K562 (cell line): Measurements from ENCODE around the gene GAL3ST3. TPM values are rescaled to one million over a fixed set of nuclear protein-coding genes. Genes with fewer than 3 reads are reported as not detected.

Experiments
- ATAC-seq: fragments of 200-7000 bp; cut with Tn5 transposase; 3 replicates; pipeline ENCODE4 v1.9.1; 2020; ENCODE audit warnings: moderate library complexity
- BruUV-seq: library from RNA; stranded (reverse); fragments of 400-500 nt; replicated peaks from 2 replicates; lab custom pipeline; 2021; lab: Mats Ljungman, UMichigan
- CTCF ChIA-PET: fragments of 300-600 bp; formaldehyde crosslinking; extraction: SDS; loops from one replicate; lab custom pipeline; 2021; ENCODE audit warnings: low intra/inter-chr PET ratio; lab: Yijun Ruan, JAX
- POLR2A ChIA-PET: fragments of 300-600, 350-650 bp; sonication (Branson Sonifier 250); formaldehyde crosslinking; extraction: SDS; loops from one replicate; lab custom pipeline; 2021; ENCODE audit warnings: antibody characterized with exemption, inconsistent platforms; lab: Yijun Ruan, JAX
- DNase-seq, 4 experiments: peaks; one replicate each; pipeline versions ENCODE4 v3.0.0 to v3.0.0-alpha.2; 2011 to 2018; ENCODE audit warnings: low spot score in 3 of 4, mixed read lengths in 3 of 4; ENCODE audit errors: extremely low read depth in 1 of 4
- FAIRE-seq: peaks from 2 replicates; lab custom pipeline; 2011; peaks lifted over from hg19 to GRCh38; lab: Jason Lieb, UNC
- H2AFZ ChIP-seq: 2 replicates; pipeline ENCODE4 v1.6.0; 2011; ENCODE audit warnings: low read depth, low read length, control low read depth, inconsistent platforms
- H3K27ac ChIP-seq: fragments of 200-600 bp; 3 replicates; pipeline ENCODE4 v1.8.0; 2011; ENCODE audit warnings: low read depth, mild to moderate bottlenecking, control low read depth, inconsistent platforms, low read length, moderate library complexity, mixed read lengths; ENCODE audit errors: extremely low read depth
- H3K27me3 ChIP-seq, 2 experiments: fragments of 300-600 bp in 1 of 2; 2 replicates in 1 of 2; 3 replicates in 1 of 2; pipeline versions ENCODE4 v1.6.0 to v1.8.0; 2011; ENCODE audit warnings: inconsistent platforms in 2 of 2, low read length in 2 of 2, mild to moderate bottlenecking in 1 of 2, mixed read lengths in 1 of 2, moderate library complexity in 1 of 2; ENCODE audit not compliant: control insufficient read depth in 2 of 2, insufficient read depth in 2 of 2
- H3K36me3 ChIP-seq: fragments of 300-600 bp; 3 replicates; pipeline ENCODE4 v1.8.0; 2011; ENCODE audit warnings: mild to moderate bottlenecking, low read length, inconsistent platforms; ENCODE audit not compliant: control insufficient read depth, insufficient read depth
- H3K4me1 ChIP-seq, 2 experiments: fragments of 200-600 bp in 1 of 2; replicated peaks in 1 of 2; 2 replicates in 1 of 2; 3 replicates in 1 of 2; pipeline versions ENCODE4 v1.5.1 to v1.8.0; 2011; ENCODE audit warnings: inconsistent platforms in 2 of 2, low read length in 2 of 2, mild to moderate bottlenecking in 1 of 2, mixed read lengths in 1 of 2, moderate library complexity in 1 of 2; ENCODE audit not compliant: control insufficient read depth in 2 of 2, insufficient read depth in 2 of 2
- H3K4me2 ChIP-seq: 2 replicates; pipeline ENCODE4 v1.6.1; 2011; ENCODE audit warnings: low read length, control low read depth, inconsistent platforms, mixed read lengths; ENCODE audit not compliant: insufficient read depth
- H3K4me3 ChIP-seq: fragments of 200-600 bp; sonication (generic), shearing (Covaris generic); 2 replicates; pipeline ENCODE4 v1.5.1; 2016; ENCODE audit warnings: control low read depth, inconsistent platforms
- H3K79me2 ChIP-seq: fragments of 200-600 bp; 3 replicates; pipeline ENCODE4 v1.8.0; 2011; ENCODE audit warnings: low read length, inconsistent platforms; ENCODE audit not compliant: control insufficient read depth, insufficient read depth
- H3K9ac ChIP-seq, 2 experiments: 2 replicates each; pipeline versions ENCODE4 v1.6.0 to v1.6.1; 2011; ENCODE audit warnings: low read depth in 2 of 2, low read length in 2 of 2, control low read depth in 1 of 2, inconsistent platforms in 1 of 2, mild to moderate bottlenecking in 1 of 2, mixed read lengths in 1 of 2; ENCODE audit not compliant: insufficient read depth in 1 of 2
- H3K9me1 ChIP-seq: one replicate; pipeline ENCODE4 v1.6.0; 2011; ENCODE audit warnings: inconsistent platforms, mild to moderate bottlenecking, low read length, moderate library complexity; ENCODE audit not compliant: control insufficient read depth, insufficient read depth
- H3K9me3 ChIP-seq: replicated peaks from 2 replicates; pipeline ENCODE4 v1.5.1; 2011; ENCODE audit warnings: low read depth, low read length, inconsistent platforms; ENCODE audit not compliant: control insufficient read depth, insufficient read depth
- H4K20me1 ChIP-seq: replicated peaks from 2 replicates; pipeline ENCODE4 v1.6.1; 2011; ENCODE audit warnings: low read length, inconsistent platforms, mixed read lengths; ENCODE audit not compliant: control insufficient read depth, insufficient read depth
- ADNP ChIP-seq: fragments of 200-800 bp; sonication (Bioruptor generic); IDR thresholded peaks from 2 replicates; pipeline ENCODE4 v1.6.1; 2016; ENCODE audit warnings: missing genetic modification characterization, missing compliant biosample characterization
- AFF4 ChIP-seq: sonication (generic); formaldehyde crosslinking; IDR thresholded peaks from 2 replicates; pipeline ENCODE4 v1.8.0; 2023; ENCODE audit warnings: mild to moderate bottlenecking, missing genetic modification reagents
- CHD1 ChIP-seq: fragments of 200-600 bp; sonication (generic); IDR thresholded peaks from one replicate; pipeline ENCODE4 v1.6.1; 2012; ENCODE audit warnings: mild to moderate bottlenecking, moderate library complexity, low read length, inconsistent platforms
- E2F5 ChIP-seq: sonication (generic); formaldehyde crosslinking; IDR thresholded peaks from 2 replicates; pipeline ENCODE4 v1.8.0; 2022; ENCODE audit warnings: mild to moderate bottlenecking, missing genetic modification reagents
- GTF2E2 ChIP-seq: fragments of 200-800 bp; sonication (Bioruptor generic); IDR thresholded peaks from 2 replicates; pipeline ENCODE4 v1.6.1; 2016; ENCODE audit warnings: missing genetic modification characterization, missing compliant biosample characterization
- HMGXB4 ChIP-seq: sonication (generic); formaldehyde crosslinking; IDR thresholded peaks from 2 replicates; pipeline ENCODE4 v1.8.1; 2023; ENCODE audit warnings: mild to moderate bottlenecking, missing genetic modification reagents
- KAT7 ChIP-seq: sonication (generic); formaldehyde crosslinking; IDR thresholded peaks from 2 replicates; pipeline ENCODE4 v1.8.0; 2022; ENCODE audit warnings: missing genetic modification reagents, mild to moderate bottlenecking, borderline replicate concordance
- MLLT1 ChIP-seq, 2 experiments: fragments of 450-650 bp; IDR thresholded peaks; 2 replicates each; pipeline ENCODE4 v1.6.1; 2016
- MYC ChIP-seq, 2 experiments: fragments of 250-450 bp in 1 of 2; sonication (Bioruptor Pico) in 1 of 2; IDR thresholded peaks; 2 replicates each; pipeline versions ENCODE4 v1.5.1 to v1.6.1; 2012 to 2021; ENCODE audit warnings: low read depth in 2 of 2, borderline replicate concordance in 1 of 2, improper control_type of control experiment in 1 of 2, low read length in 1 of 2, mild to moderate bottlenecking in 1 of 2, moderate library complexity in 1 of 2
- NR2C2 ChIP-seq, 2 experiments: fragments of 200-800 bp in 1 of 2; sonication (Bioruptor generic) in 1 of 2; sonication (generic) in 1 of 2; formaldehyde crosslinking in 1 of 2; IDR thresholded peaks; 2 replicates each; pipeline versions ENCODE4 v1.6.1 to v1.8.0; 2016 to 2022; ENCODE audit warnings: mild to moderate bottlenecking in 1 of 2, missing compliant biosample characterization in 1 of 2, missing genetic modification characterization in 1 of 2, missing genetic modification reagents in 1 of 2
- RBBP5 ChIP-seq: fragments of 200-600 bp; sonication (generic); IDR thresholded peaks from 2 replicates; pipeline ENCODE4 v1.6.1; 2012; ENCODE audit warnings: borderline replicate concordance, mild to moderate bottlenecking, low read length, control low read depth, inconsistent platforms; ENCODE audit not compliant: insufficient read depth, poor library complexity, severe bottlenecking
- ZEB2 ChIP-seq: fragments of 450-650 bp; IDR thresholded peaks from 2 replicates; pipeline ENCODE4 v1.6.1; 2016
- ZSCAN29 ChIP-seq: fragments of 450-650 bp; IDR thresholded peaks from 2 replicates; pipeline ENCODE4 v1.6.1; 2017
- WGBS: fragments of 100-300 bp; shearing (Covaris generic); methylation state at CpG from one replicate; pipeline ENCODE4 v1.1.6; 2016; ENCODE audit warnings: low coverage, mixed read lengths; ENCODE audit not compliant: insufficient coverage; ENCODE audit errors: missing lambda C conversion rate; 5-methylcytosine and 5-hydroxymethylcytosine counted together
- in situ Hi-C: fragments of 300-500 bp; cut with MboI; formaldehyde crosslinking; loops from 4 replicates; pipeline ENCODE4 v1.15.0; 2018; ENCODE audit warnings: inconsistent platforms, mixed read lengths
- intact Hi-C: fragments of 100-400 bp; cut with micrococcal nuclease; formaldehyde crosslinking; loops from 2 replicates; pipeline ENCODE4 v1.14.2; 2022
- polyA plus RNA-seq, 8 experiments: library from polyadenylated mRNA; depleted of rRNA in 4 of 8; stranded (reverse) in 5 of 8; unstranded in 3 of 8; fragments of >200 nt; fragmentation: Nextera tagmentation in 2 of 8; fragmentation: Illumina TruSeq in 1 of 8; extraction: Ambion mirVana in 2 of 8; extraction: Trizol in 1 of 8; gene quantifications; 2 replicates each; pipeline versions ENCODE4 v1.2.1 to v1.2.3, GENCODE V29; 2011 to 2014; ENCODE audit warnings: inconsistent platforms in 1 of 8, missing spikeins in 1 of 8
- total RNA-seq, 7 experiments: library from RNA; depleted of rRNA in 6 of 7; stranded (reverse); fragments of >200 nt in 6 of 7; fragmentation: Illumina TruSeq in 2 of 7; extraction: Trizol in 2 of 7; gene quantifications; 2 replicates each; pipeline versions ENCODE4 v1.2.1 to v1.2.3, GENCODE V29; 2011 to 2021; ENCODE audit warnings: low replicate concordance in 1 of 7

GAL3ST3 gene
- total and polyA plus RNA-seq, 9 of the 15 experiments (the other 6 are each of a cell fraction or from before 2014, with no cell fraction given): not detected

DNA sequence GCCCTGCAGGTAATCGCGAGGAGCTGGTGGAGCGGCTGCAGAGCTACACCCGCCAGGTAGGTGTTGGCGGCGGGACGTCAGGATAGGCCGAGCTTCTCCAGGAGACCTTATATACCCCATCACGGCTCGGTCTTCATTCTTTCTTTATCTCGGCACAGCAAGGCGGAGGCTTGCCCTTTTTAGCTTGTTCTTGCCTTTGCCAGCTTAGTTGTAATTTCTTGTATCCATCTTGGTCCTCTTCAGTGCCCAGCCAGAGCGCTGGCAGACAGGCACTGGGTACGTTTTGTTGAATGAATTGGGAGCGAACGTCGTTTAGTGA is 3.7 kb upstream of the GAL3ST3 start:
- peaks cover 48% of the 10 kb centered on the region for H3K36me3 ChIP-seq
- FAIRE-seq: no peak
- no peak for DNase-seq
- peak overlapping the region; percentile 96 for H2AFZ ChIP-seq
- H3K27ac ChIP-seq: peak overlapping the region; percentile 85
- ChIA-PET CTCF (no interaction called here), POLR2A (interaction anchor here (0.5 to 4.8 kb wide), 9 partner anchors 8 to 364 kb away, joined by 3 to 32 read pairs (median 6); partner anchors contain the start of gene MUS81)
- H4K20me1 ChIP-seq: no peaks in the 10 kb centered on the region
- peaks cover 16 to 33% of the 10 kb centered on the region in 2 experiments for H3K4me1 ChIP-seq
- H3K4me2 ChIP-seq: peak overlapping the region; percentile 99
- BruUV-seq: TSS peak; percentile 74
- intact Hi-C loops: no loop called here
- peak overlapping the region; percentile 98 to 99 for H3K9ac ChIP-seq
- WGBS: 0% methylated on average over 17 of the region's 17 CpGs
- ATAC-seq: no peak
- H3K27me3 ChIP-seq: no peaks in the 10 kb centered on the region
- no peaks in the 10 kb centered on the region for H3K9me3 ChIP-seq
- TF ChIP-seq MYC (IDR thresholded peaks at IDR 0.05; ENCODE audit: low read depth, low read length) (no peak), MYC (CRISPR knock-in tag; IDR thresholded peaks at IDR 0.05; ENCODE audit: borderline replicate concordance, low read depth) (0 out of 2 replicates have a peak, but pooled peaks have one; percentile 51), HMGXB4 (CRISPR knock-in tag) (0 out of 2 replicates have a peak, but pooled peaks have one; percentile 4), NR2C2 (CRISPR knock-in tag; IDR thresholded peaks at IDR 0.05) (0 out of 2 replicates have a peak, but pooled peaks have one; percentile 5), NR2C2 (tag; IDR thresholded peaks at IDR 0.05) (no peak), KAT7 (CRISPR knock-in tag) (peak; percentile 83), RBBP5 (peak; percentile 50), ADNP (tag) (no peak), ZSCAN29 (no peak), GTF2E2 (tag) (0 out of 2 replicates have a peak, but pooled peaks have one; percentile 57), AFF4 (CRISPR knock-in tag) (0 out of 2 replicates have a peak, but pooled peaks have one; percentile 5), CHD1 (peak; percentile 85), ZEB2 (no peak), E2F5 (CRISPR knock-in tag) (0 out of 2 replicates have a peak, but pooled peaks have one; percentile 43), MLLT1 (IDR thresholded peaks at IDR 0.05) (0 out of 4 replicates have a peak, but pooled peaks of 1 of the 2 experiments have one; percentile 2)
- H3K79me2 ChIP-seq: peaks cover 31% of the 10 kb centered on the region
- peak overlapping the region; percentile 89 for H3K4me3 ChIP-seq
- in situ Hi-C loops: no loop called here
- no peaks in the 10 kb centered on the region for H3K9me1 ChIP-seq
